MM.1S (cell line): ENCODE data around the gene AMOTL1.

Experiments
- DNase-seq: peaks from one replicate; pipeline ENCODE4 v3.0.0-alpha.2; 2015
- H2AFZ ChIP-seq: fragments of 300-600 bp; sonication (generic); 2 replicates; pipeline ENCODE4 v1.6.0; 2016; ENCODE audit warnings: antibody characterized with exemption, low read length
- H3F3A ChIP-seq: fragments of 300-600 bp; sonication (generic); 2 replicates; pipeline ENCODE4 v1.6.1; 2016; ENCODE audit warnings: mild to moderate bottlenecking, antibody characterized with exemption, low read length, moderate library complexity, mixed read lengths; ENCODE audit not compliant: insufficient read depth
- H3K27ac ChIP-seq: fragments of 300-600 bp; sonication (generic); 2 replicates; pipeline ENCODE4 v1.5.1; 2016; ENCODE audit warnings: mild to moderate bottlenecking, low read length
- H3K27me3 ChIP-seq: fragments of 300-600 bp; sonication (generic); replicated peaks from 2 replicates; pipeline ENCODE4 v1.6.0; 2016; ENCODE audit warnings: low read length; ENCODE audit not compliant: insufficient read depth
- H3K36me3 ChIP-seq: fragments of 300-600 bp; sonication (generic); replicated peaks from 2 replicates; pipeline ENCODE4 v1.6.1; 2016; ENCODE audit warnings: mild to moderate bottlenecking, low read length, mixed read lengths; ENCODE audit not compliant: insufficient read depth
- H3K4me1 ChIP-seq: fragments of 300-600 bp; sonication (generic); 2 replicates; pipeline ENCODE4 v1.6.1; 2016; ENCODE audit warnings: low read length, mixed read lengths
- H3K4me2 ChIP-seq: fragments of 300-600 bp; sonication (generic); 2 replicates; pipeline ENCODE4 v1.6.0; 2016; ENCODE audit warnings: low read depth, low read length
- H3K4me3 ChIP-seq: fragments of 300-600 bp; sonication (generic); 2 replicates; pipeline ENCODE4 v1.5.1; 2016; ENCODE audit warnings: low read length, mixed read lengths
- H3K79me2 ChIP-seq: fragments of 300-600 bp; sonication (generic); 2 replicates; pipeline ENCODE4 v1.6.1; 2016; ENCODE audit warnings: mixed run types, low read length, mixed read lengths
- H3K9ac ChIP-seq: fragments of 300-600 bp; sonication (generic); 2 replicates; pipeline ENCODE4 v1.6.1; 2016; ENCODE audit warnings: low read length, mixed read lengths
- H3K9me2 ChIP-seq: fragments of 300-600 bp; sonication (generic); replicated peaks from 2 replicates; pipeline ENCODE4 v1.6.1; 2016; ENCODE audit warnings: mild to moderate bottlenecking, low read length, mixed read lengths; ENCODE audit not compliant: insufficient read depth
- H3K9me3 ChIP-seq: fragments of 300-600 bp; sonication (generic); replicated peaks from 2 replicates; pipeline ENCODE4 v1.6.1; 2016; ENCODE audit warnings: mild to moderate bottlenecking, low read length, mixed read lengths; ENCODE audit not compliant: insufficient read depth
- H4K20me1 ChIP-seq: fragments of 300-600 bp; sonication (generic); 2 replicates; pipeline ENCODE4 v1.6.1; 2016; ENCODE audit warnings: mild to moderate bottlenecking, low read length, moderate library complexity, mixed read lengths; ENCODE audit not compliant: insufficient read depth
- EZH2 ChIP-seq: fragments of 300-600 bp; sonication (generic); optimal IDR thresholded peaks from 2 replicates; pipeline ENCODE3; 2017; ENCODE audit warnings: low read depth, mild to moderate bottlenecking, antibody characterized with exemption, low read length, mixed read lengths
- EZH2phosphoT487 ChIP-seq: fragments of 300-600 bp; sonication (generic); IDR thresholded peaks from 2 replicates; pipeline ENCODE4 v1.6.1; 2018; ENCODE audit warnings: antibody characterized with exemption, low read length
- TF ChIP-seq, protein P1 (sequence below): fragments of 300-600 bp; sonication (generic); IDR thresholded peaks from 2 replicates; pipeline ENCODE4 v1.5.1; 2016; ENCODE audit warnings: antibody characterized with exemption, low read length, mixed read lengths

The AMOTL1 gene

DNA sequence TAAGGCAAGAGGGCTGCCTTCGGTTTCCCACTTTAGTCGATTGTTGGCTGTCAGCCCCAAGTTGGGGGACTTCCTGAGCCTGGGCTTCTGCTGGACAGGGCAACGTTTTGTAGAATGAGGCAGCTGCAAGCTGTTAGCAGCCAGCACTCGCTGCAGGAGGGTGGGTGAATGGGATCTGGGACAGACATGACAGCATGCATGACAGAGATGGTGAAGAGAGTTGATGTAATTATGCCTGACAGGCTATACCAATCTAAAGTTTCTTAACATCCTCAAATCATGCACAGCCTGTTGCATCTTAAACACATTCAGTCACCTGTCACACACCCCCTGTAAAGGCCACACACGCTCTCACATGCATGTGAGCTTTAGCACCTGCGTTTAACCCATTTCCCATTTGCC lies 156.0 kb downstream of the AMOTL1 start:
- Histone ChIP-seq H3K36me3 (no peaks in the 10 kb centered on the region), H3K9me2 (no peaks in the 10 kb centered on the region), H3K27me3 (no peaks in the 10 kb centered on the region), H3K4me2 (no peak overlapping the region), H3K9me3 (no peaks in the 10 kb centered on the region), H3F3A (no peaks in the 10 kb centered on the region), H3K79me2 (no peaks in the 10 kb centered on the region), H2AFZ (no peak overlapping the region), H3K4me1 (no peaks in the 10 kb centered on the region), H3K9ac (no peak overlapping the region), H3K27ac (no peak overlapping the region), H4K20me1 (no peaks in the 10 kb centered on the region), H3K4me3 (no peak overlapping the region)
- no peak for TF ChIP-seq EZH2phosphoT487
- TF ChIP-seq, protein P1, sequence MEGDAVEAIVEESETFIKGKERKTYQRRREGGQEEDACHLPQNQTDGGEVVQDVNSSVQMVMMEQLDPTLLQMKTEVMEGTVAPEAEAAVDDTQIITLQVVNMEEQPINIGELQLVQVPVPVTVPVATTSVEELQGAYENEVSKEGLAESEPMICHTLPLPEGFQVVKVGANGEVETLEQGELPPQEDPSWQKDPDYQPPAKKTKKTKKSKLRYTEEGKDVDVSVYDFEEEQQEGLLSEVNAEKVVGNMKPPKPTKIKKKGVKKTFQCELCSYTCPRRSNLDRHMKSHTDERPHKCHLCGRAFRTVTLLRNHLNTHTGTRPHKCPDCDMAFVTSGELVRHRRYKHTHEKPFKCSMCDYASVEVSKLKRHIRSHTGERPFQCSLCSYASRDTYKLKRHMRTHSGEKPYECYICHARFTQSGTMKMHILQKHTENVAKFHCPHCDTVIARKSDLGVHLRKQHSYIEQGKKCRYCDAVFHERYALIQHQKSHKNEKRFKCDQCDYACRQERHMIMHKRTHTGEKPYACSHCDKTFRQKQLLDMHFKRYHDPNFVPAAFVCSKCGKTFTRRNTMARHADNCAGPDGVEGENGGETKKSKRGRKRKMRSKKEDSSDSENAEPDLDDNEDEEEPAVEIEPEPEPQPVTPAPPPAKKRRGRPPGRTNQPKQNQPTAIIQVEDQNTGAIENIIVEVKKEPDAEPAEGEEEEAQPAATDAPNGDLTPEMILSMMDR, result no peak
- TF ChIP-seq EZH2, result no peak
- DNase-seq, result no peak

DNA sequence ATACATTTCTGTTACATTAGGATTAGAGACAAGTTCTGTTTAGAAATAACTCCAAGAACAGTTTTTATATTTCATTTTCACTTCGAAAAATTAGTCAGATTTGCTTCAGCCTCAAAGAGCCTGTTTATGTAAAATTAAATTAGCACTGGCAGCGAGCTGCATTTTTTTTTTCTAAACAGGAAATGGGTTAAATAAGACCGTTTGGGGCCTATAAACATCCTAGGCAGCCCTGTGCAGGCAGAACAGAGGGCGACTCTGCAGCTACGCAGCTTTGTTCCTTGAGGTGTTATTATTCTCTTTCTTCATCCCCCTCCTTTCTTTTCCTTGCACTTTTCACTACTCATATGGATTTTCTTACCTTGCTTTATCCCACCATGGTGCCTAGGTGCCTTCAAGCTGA lies 156.5 kb downstream of the AMOTL1 start:
- no peak overlapping the region for H3K4me3 ChIP-seq
- H3K4me1 ChIP-seq, result no peaks in the 10 kb centered on the region
- no peak overlapping the region for H2AFZ ChIP-seq
- no peaks in the 10 kb centered on the region for H3K27me3 ChIP-seq
- no peaks in the 10 kb centered on the region for H3K36me3 ChIP-seq
- no peaks in the 10 kb centered on the region for H3K9me2 ChIP-seq
- H3K9me3 ChIP-seq, result no peaks in the 10 kb centered on the region
- H3K4me2 ChIP-seq, result no peak overlapping the region
- no peak overlapping the region for H3K9ac ChIP-seq
- H4K20me1 ChIP-seq, result no peaks in the 10 kb centered on the region
- H3F3A ChIP-seq, result no peaks in the 10 kb centered on the region
- no peak overlapping the region for H3K27ac ChIP-seq
- no peak for DNase-seq
- TF ChIP-seq EZH2, result no peak
- no peak for TF ChIP-seq EZH2phosphoT487
- TF ChIP-seq, protein P1, result no peak
- no peaks in the 10 kb centered on the region for H3K79me2 ChIP-seq

DNA sequence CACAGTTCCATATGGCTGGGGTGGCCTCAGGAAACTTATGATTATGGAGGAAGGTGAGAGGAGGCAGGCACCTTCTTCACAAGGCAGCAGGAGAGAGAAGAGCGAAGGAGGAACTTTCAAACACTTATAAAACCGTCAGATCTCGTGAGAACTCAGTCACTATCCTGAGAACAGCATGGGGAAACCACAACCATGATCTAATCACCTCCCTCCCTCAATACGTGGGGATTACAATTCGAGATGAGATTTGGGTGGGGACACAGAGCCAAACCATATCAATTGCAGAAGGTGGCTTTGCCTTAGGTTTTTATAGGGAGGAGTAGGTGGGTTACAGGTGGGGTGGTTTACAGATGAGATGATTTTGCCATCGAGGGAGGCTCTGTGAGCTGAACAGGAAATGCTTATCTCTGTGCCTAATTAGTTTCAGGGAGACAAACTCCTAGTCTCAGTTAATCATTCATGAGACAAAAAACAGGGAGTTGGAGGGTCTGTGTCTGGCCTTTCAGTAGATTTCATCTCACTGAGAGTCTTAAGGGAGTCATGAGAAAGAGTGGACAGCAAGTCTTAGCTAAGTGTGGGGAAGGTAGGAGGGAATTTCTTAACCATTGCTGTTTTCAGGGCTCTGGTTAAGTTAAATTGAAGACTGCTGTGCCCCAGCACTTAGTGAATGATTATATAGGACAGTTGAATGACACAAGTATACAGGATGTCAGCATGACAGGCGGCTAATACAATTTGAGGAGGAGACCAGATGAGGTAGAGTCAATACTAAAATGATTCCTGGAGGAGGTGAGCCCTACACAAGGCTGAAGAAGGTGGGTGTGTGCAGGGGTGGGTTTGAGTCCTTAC lies 157.5 kb downstream of the AMOTL1 start:
- Histone ChIP-seq H3K4me3 (no peak overlapping the region), H3K9ac (no peak overlapping the region), H2AFZ (no peak overlapping the region), H3K27me3 (no peaks in the 10 kb centered on the region), H3K27ac (no peak overlapping the region), H3F3A (no peaks in the 10 kb centered on the region), H4K20me1 (no peaks in the 10 kb centered on the region), H3K9me2 (no peaks in the 10 kb centered on the region), H3K9me3 (no peaks in the 10 kb centered on the region), H3K4me1 (no peaks in the 10 kb centered on the region), H3K36me3 (no peaks in the 10 kb centered on the region), H3K4me2 (no peak overlapping the region), H3K79me2 (no peaks in the 10 kb centered on the region)
- no peak for DNase-seq
- TF ChIP-seq EZH2 (no peak), EZH2phosphoT487 (no peak)
- TF ChIP-seq, protein P1, result no peak
